Activated CD4-positive, alpha-beta memory T cell treated with anti-CD3 and anti-CD28 coated beads, Interleukin-2, amount 10 ng/mL, durations not matched to agents 7 days and 5 days (primary cell): ENCODE measurements around the gene NCBP3. TPM values are rescaled to one million over a fixed set of nuclear protein-coding genes. Genes with fewer than 3 reads are reported as not detected.

Experiments used
- CTCF ChIA-PET: fragments of 350-600 bp; sonication (Branson Sonifier 250); formaldehyde crosslinking; loops from one replicate; lab custom pipeline; 2021; ENCODE audit warnings: antibody characterized with exemption, inconsistent platforms; lab: Charles Lee
- POLR2A ChIA-PET: fragments of 350-600 bp; sonication (Branson Sonifier 250); formaldehyde crosslinking; loops from one replicate; lab custom pipeline; 2021; ENCODE audit warnings: antibody characterized with exemption; lab: Charles Lee
- DNase-seq: peaks from one replicate; pipeline ENCODE4 v3.0.0-alpha.2; 2020
- H3K27ac Mint-ChIP-seq: one replicate; pipeline ENCODE4 v1.8.0; 2021; ENCODE audit warnings: mild to moderate bottlenecking, mixed read lengths
- H3K27me3 Mint-ChIP-seq: one replicate; pipeline ENCODE4 v1.8.0; 2021; ENCODE audit warnings: mixed read lengths
- H3K36me3 Mint-ChIP-seq: one replicate; pipeline ENCODE4 v1.8.0; 2021; ENCODE audit warnings: low read depth, mixed read lengths
- H3K4me1 Mint-ChIP-seq: one replicate; pipeline ENCODE4 v1.8.0; 2021; ENCODE audit warnings: mixed read lengths
- H3K4me3 Mint-ChIP-seq: one replicate; pipeline ENCODE4 v1.8.0; 2021; ENCODE audit warnings: mild to moderate bottlenecking, mixed read lengths
- H3K9me3 Mint-ChIP-seq: one replicate; pipeline ENCODE4 v1.8.0; 2021; ENCODE audit warnings: mixed read lengths
- total RNA-seq, 2 experiments: library from RNA; stranded (reverse); gene quantifications; one replicate each; pipeline ENCODE4 v1.2.3, GENCODE V29; 2021

NCBP3 gene
- total RNA-seq, 2 experiments from 2014 or later: 42.8 to 43.9 TPM

GRCh38 chr17:3836551-3836950 lies 9.5 kb downstream of the NCBP3 start:
- ChIA-PET POLR2A (no interaction called here), CTCF (interaction anchor here (1.2 kb wide), 2 partner anchors 9 to 10 kb away, joined by 3 read pairs; partner anchors contain the start of gene NCBP3)
- no peak for DNase-seq
- H3K36me3 Mint-ChIP-seq: peaks cover 60% of the 10 kb centered on the region
- H3K27me3 Mint-ChIP-seq: no peaks in the 10 kb centered on the region
- H3K4me3 Mint-ChIP-seq: no peak overlapping the region
- H3K9me3 Mint-ChIP-seq: no peaks in the 10 kb centered on the region
- no peak overlapping the region for H3K27ac Mint-ChIP-seq
- H3K4me1 Mint-ChIP-seq: peaks cover 3% of the 10 kb centered on the region

GRCh38 chr17:3835410-3836229 lies 10.4 kb downstream of the NCBP3 start:
- ChIA-PET CTCF (interaction anchor here (1.2 to 1.6 kb wide), 4 partner anchors 9 to 97 kb away, joined by 3 to 5 read pairs (median 4); partner anchors contain the start of gene NCBP3), POLR2A (no interaction called here)
- no peak for DNase-seq
- no peaks in the 10 kb centered on the region for H3K27me3 Mint-ChIP-seq
- H3K36me3 Mint-ChIP-seq: peaks cover 52% of the 10 kb centered on the region
- H3K27ac Mint-ChIP-seq: no peak overlapping the region
- H3K9me3 Mint-ChIP-seq: no peaks in the 10 kb centered on the region
- H3K4me3 Mint-ChIP-seq: no peak overlapping the region
- H3K4me1 Mint-ChIP-seq: peaks cover 3% of the 10 kb centered on the region

- DNase-seq: no peak
- H3K9me3 Mint-ChIP-seq: no peaks in the 10 kb centered on the region
- no peak overlapping the region for H3K4me3 Mint-ChIP-seq
- peaks cover 46% of the 10 kb centered on the region for H3K36me3 Mint-ChIP-seq
- ChIA-PET CTCF (interaction anchor here (0.7 to 1.6 kb wide), 3 partner anchors 11 to 1096 kb away, joined by 4 to 5 read pairs (median 5); partner anchors contain the start of gene NCBP3), POLR2A (no interaction called here)
- no peaks in the 10 kb centered on the region for H3K27me3 Mint-ChIP-seq
- peaks cover 3% of the 10 kb centered on the region for H3K4me1 Mint-ChIP-seq
- no peak overlapping the region for H3K27ac Mint-ChIP-seq
These were observed 11.2 kb downstream of the NCBP3 start for GRCh38 chr17:3834811-3835210.

GRCh38 chr17:3828852-3829232 lies 17.2 kb downstream of the NCBP3 start:
- POLR2A ChIA-PET: interaction anchor here (1.2 to 5.0 kb wide), 2 partner anchors 17 to 90 kb away, joined by 4 to 40 read pairs; no protein-coding TSS in a partner anchor
- DNase-seq: no peak
- H3K9me3 Mint-ChIP-seq: no peaks in the 10 kb centered on the region
- H3K36me3 Mint-ChIP-seq: peaks cover 54% of the 10 kb centered on the region
- peaks cover 11% of the 10 kb centered on the region for H3K4me1 Mint-ChIP-seq
- H3K27me3 Mint-ChIP-seq: no peaks in the 10 kb centered on the region
- CTCF ChIA-PET: interaction anchor here (1.2 to 7.1 kb wide), 10 partner anchors 9 to 146 kb away, joined by 3 to 206 read pairs (median 6); partner anchors contain the start of genes NCBP3 and P2RX5
- H3K27ac Mint-ChIP-seq: no peak overlapping the region
- H3K4me3 Mint-ChIP-seq: no peak overlapping the region

GRCh38 chr17:3828151-3828851 lies 17.7 kb downstream of the NCBP3 start:
- ChIA-PET CTCF (interaction anchor here (1.0 to 7.1 kb wide), 14 partner anchors 10 to 145 kb away, joined by 3 to 206 read pairs (median 6); partner anchors contain the start of genes HASPIN, NCBP3 and P2RX5), POLR2A (interaction anchor here (1.2 to 5.0 kb wide), 2 partner anchors 17 to 90 kb away, joined by 4 to 40 read pairs; no protein-coding TSS in a partner anchor)
- peaks cover 52% of the 10 kb centered on the region for H3K36me3 Mint-ChIP-seq
- no peak for DNase-seq
- H3K4me3 Mint-ChIP-seq: no peak overlapping the region
- no peak overlapping the region for H3K27ac Mint-ChIP-seq
- H3K27me3 Mint-ChIP-seq: no peaks in the 10 kb centered on the region
- no peaks in the 10 kb centered on the region for H3K9me3 Mint-ChIP-seq
- H3K4me1 Mint-ChIP-seq: peaks cover 10% of the 10 kb centered on the region

GRCh38 chr17:3827124-3827773 lies 18.8 kb downstream of the NCBP3 start:
- Mint-ChIP-seq H3K4me3 (no peak overlapping the region), H3K27ac (peak overlapping the region; percentile 36), H3K36me3 (peaks cover 57% of the 10 kb centered on the region), H3K27me3 (no peaks in the 10 kb centered on the region), H3K4me1 (peaks cover 9% of the 10 kb centered on the region), H3K9me3 (no peaks in the 10 kb centered on the region)
- DNase-seq: peak; percentile 76
- POLR2A ChIA-PET: interaction anchor here (1.3 to 5.0 kb wide), 2 partner anchors 88 to 98 kb away, joined by 4 to 40 read pairs; no protein-coding TSS in a partner anchor
- CTCF ChIA-PET: interaction anchor here (0.7 to 7.1 kb wide), 22 partner anchors 10 to 158 kb away, joined by 3 to 206 read pairs (median 4); partner anchors contain the start of genes EMC6, HASPIN, NCBP3 and P2RX5

GRCh38 chr17:3826191-3826590 lies 19.9 kb downstream of the NCBP3 start:
- peaks cover 68% of the 10 kb centered on the region for H3K36me3 Mint-ChIP-seq
- ChIA-PET CTCF (interaction anchor here (0.7 to 7.1 kb wide), 7 partner anchors 15 to 855 kb away, joined by 3 to 206 read pairs (median 7); partner anchors contain the start of gene NCBP3), POLR2A (interaction anchor here (1.3 to 5.0 kb wide), 3 partner anchors 19 to 97 kb away, joined by 3 to 40 read pairs (median 4); partner anchors contain the start of gene NCBP3)
- no peaks in the 10 kb centered on the region for H3K9me3 Mint-ChIP-seq
- no peak overlapping the region for H3K4me3 Mint-ChIP-seq
- H3K27ac Mint-ChIP-seq: no peak overlapping the region
- DNase-seq: no peak
- H3K27me3 Mint-ChIP-seq: no peaks in the 10 kb centered on the region
- peaks cover 9% of the 10 kb centered on the region for H3K4me1 Mint-ChIP-seq

- Mint-ChIP-seq H3K9me3 (no peaks in the 10 kb centered on the region), H3K27ac (no peak overlapping the region), H3K4me1 (peaks cover 5% of the 10 kb centered on the region), H3K36me3 (peaks cover 65% of the 10 kb centered on the region), H3K27me3 (no peaks in the 10 kb centered on the region), H3K4me3 (no peak overlapping the region)
- POLR2A ChIA-PET: interaction anchor here (1.0 kb wide), 1 partner anchor 83 kb away, joined by 6 read pairs; no protein-coding TSS in a partner anchor
- DNase-seq: no peak
- CTCF ChIA-PET: interaction anchor here (0.6 to 1.4 kb wide), 2 partner anchors 59 to 84 kb away, joined by 4 to 6 read pairs; no protein-coding TSS in a partner anchor
These were observed 24.9 kb downstream of the NCBP3 start for GRCh38 chr17:3821101-3821500.

GRCh38 chr17:3818786-3819185 lies 27.3 kb downstream of the NCBP3 start:
- Mint-ChIP-seq H3K36me3 (peaks cover 67% of the 10 kb centered on the region), H3K4me1 (peaks cover 2% of the 10 kb centered on the region), H3K9me3 (no peaks in the 10 kb centered on the region), H3K4me3 (no peak overlapping the region), H3K27ac (no peak overlapping the region), H3K27me3 (no peaks in the 10 kb centered on the region)
- DNase-seq: no peak
- POLR2A ChIA-PET: no interaction called here
- CTCF ChIA-PET: interaction anchor here (3.5 kb wide), 1 partner anchor 81 kb away, joined by 25 read pairs; no protein-coding TSS in a partner anchor

- H3K9me3 Mint-ChIP-seq: no peaks in the 10 kb centered on the region
- peaks cover 2% of the 10 kb centered on the region for H3K4me1 Mint-ChIP-seq
- ChIA-PET POLR2A (no interaction called here), CTCF (interaction anchor here (2.0 to 3.5 kb wide), 3 partner anchors 10 to 81 kb away, joined by 5 to 25 read pairs (median 11); partner anchors contain the start of gene NCBP3)
- peaks cover 69% of the 10 kb centered on the region for H3K36me3 Mint-ChIP-seq
- H3K27ac Mint-ChIP-seq: no peak overlapping the region
- DNase-seq: no peak
- no peak overlapping the region for H3K4me3 Mint-ChIP-seq
- no peaks in the 10 kb centered on the region for H3K27me3 Mint-ChIP-seq
These were observed 28.0 kb downstream of the NCBP3 start for GRCh38 chr17:3817851-3818605.

- H3K36me3 Mint-ChIP-seq: peaks cover 63% of the 10 kb centered on the region
- CTCF ChIA-PET: interaction anchor here (0.8 to 3.5 kb wide), 3 partner anchors 12 to 79 kb away, joined by 3 to 25 read pairs (median 11); partner anchors contain the start of gene NCBP3
- H3K27ac Mint-ChIP-seq: no peak overlapping the region
- H3K27me3 Mint-ChIP-seq: no peaks in the 10 kb centered on the region
- no peak for DNase-seq
- POLR2A ChIA-PET: no interaction called here
- H3K4me3 Mint-ChIP-seq: no peak overlapping the region
- no peaks in the 10 kb centered on the region for H3K9me3 Mint-ChIP-seq
- H3K4me1 Mint-ChIP-seq: peaks cover 2% of the 10 kb centered on the region
These were observed 30.1 kb downstream of the NCBP3 start for GRCh38 chr17:3815925-3816324.
